ENCODE data around the gene PHB1. TPM values are rescaled to one million over a fixed set of nuclear protein-coding genes. Genes with fewer than 3 reads are reported as not detected.
"Not testable (repeated sequence)": the region's sequence is repeated elsewhere in the genome, so short reads cannot be mapped to it uniquely, and the experiment has no call there.

Gene PHB1
- total RNA-seq, 1 donor from 2014 or later, result 256 TPM

- H3K9me3 Mint-ChIP-seq, result no peaks in the 10 kb centered on the region
- no peak for TF ChIP-seq CTCF (conservative IDR thresholded peaks at IDR 0.05)
Observed at GRCh38 chr17:49370971-49371834, 43.5 kb downstream of the PHB1 start.

GRCh38 chr17:49369760-49370159 lies 44.9 kb downstream of the PHB1 start:
- Mint-ChIP-seq H3K27me3 (ENCODE audit: low read depth) (no peaks in the 10 kb centered on the region), H3K9me3 (no peaks in the 10 kb centered on the region), H3K36me3 (ENCODE audit: low read depth) (no peaks in the 10 kb centered on the region), H3K27ac (ENCODE audit: unreplicated experiment) (no peak overlapping the region), H3K4me1 (no peaks in the 10 kb centered on the region), H3K4me3 (no peak overlapping the region)
- no peak for DNase-seq (ENCODE audit: low read depth, low spot score)
- no peak for TF ChIP-seq CTCF (conservative IDR thresholded peaks at IDR 0.05)

More at GRCh38 chr17:49370971-49371834, 43.5 kb downstream of the PHB1 start:
- Mint-ChIP-seq H3K27ac (ENCODE audit: unreplicated experiment) (no peak overlapping the region), H3K4me1 (peaks cover 2% of the 10 kb centered on the region), H3K36me3 (ENCODE audit: low read depth) (no peaks in the 10 kb centered on the region), H3K4me3 (no peak overlapping the region), H3K27me3 (ENCODE audit: low read depth) (no peaks in the 10 kb centered on the region)
- DNase-seq (ENCODE audit: low read depth, low spot score), result no peak

GRCh38 chr17:49369089-49369488 lies 45.6 kb downstream of the PHB1 start:
- Mint-ChIP-seq H3K4me3 (no peak overlapping the region), H3K27ac (ENCODE audit: unreplicated experiment) (no peak overlapping the region), H3K27me3 (ENCODE audit: low read depth) (no peaks in the 10 kb centered on the region), H3K9me3 (no peaks in the 10 kb centered on the region), H3K4me1 (no peaks in the 10 kb centered on the region), H3K36me3 (ENCODE audit: low read depth) (no peaks in the 10 kb centered on the region)
- no peak for TF ChIP-seq CTCF (conservative IDR thresholded peaks at IDR 0.05)
- no peak for DNase-seq (ENCODE audit: low read depth, low spot score)

- Mint-ChIP-seq H3K4me3 (peak overlapping the region; percentile 85), H3K36me3 (ENCODE audit: low read depth) (no peaks in the 10 kb centered on the region), H3K9me3 (no peaks in the 10 kb centered on the region), H3K4me1 (peaks cover 12% of the 10 kb centered on the region), H3K27me3 (ENCODE audit: low read depth) (no peaks in the 10 kb centered on the region), H3K27ac (ENCODE audit: unreplicated experiment) (no peak overlapping the region)
- TF ChIP-seq CTCF (conservative IDR thresholded peaks at IDR 0.05), result peak; percentile 18
- no peak for DNase-seq (ENCODE audit: low read depth, low spot score)
Observed at GRCh38 chr17:49365667-49366066, 49.0 kb downstream of the PHB1 start.

- H3K9me3 Mint-ChIP-seq; H3K27me3 Mint-ChIP-seq (ENCODE audit: low read depth); H3K36me3 Mint-ChIP-seq (ENCODE audit: low read depth); DNase-seq (ENCODE audit: low read depth, low spot score): not testable (repeated sequence)
- peak overlapping the region; percentile 85 for H3K4me3 Mint-ChIP-seq
- peak overlapping the region; percentile 40 for H3K27ac Mint-ChIP-seq (ENCODE audit: unreplicated experiment)
- H3K4me1 Mint-ChIP-seq, result peaks cover 18% of the 10 kb centered on the region
Observed at GRCh38 chr17:49365126-49365525, 49.6 kb downstream of the PHB1 start.

- Mint-ChIP-seq H3K27me3 (ENCODE audit: low read depth) (no peaks in the 10 kb centered on the region), H3K9me3 (no peaks in the 10 kb centered on the region), H3K36me3 (ENCODE audit: low read depth) (no peaks in the 10 kb centered on the region), H3K4me1 (peaks cover 27% of the 10 kb centered on the region), H3K4me3 (peak overlapping the region; percentile 38), H3K27ac (ENCODE audit: unreplicated experiment) (no peak overlapping the region)
- no peak for DNase-seq (ENCODE audit: low read depth, low spot score)
- TF ChIP-seq CTCF (conservative IDR thresholded peaks at IDR 0.05), result no peak
Observed at GRCh38 chr17:49364119-49364518, 50.6 kb downstream of the PHB1 start.

Measured in neural crest cell (in vitro differentiated cells).